Measurements from ENCODE around the gene C1orf115.
"Not testable (repeated sequence)": the region's sequence is repeated elsewhere in the genome, so short reads cannot be mapped to it uniquely, and the experiment has no call there.

C1orf115 gene

DNA sequence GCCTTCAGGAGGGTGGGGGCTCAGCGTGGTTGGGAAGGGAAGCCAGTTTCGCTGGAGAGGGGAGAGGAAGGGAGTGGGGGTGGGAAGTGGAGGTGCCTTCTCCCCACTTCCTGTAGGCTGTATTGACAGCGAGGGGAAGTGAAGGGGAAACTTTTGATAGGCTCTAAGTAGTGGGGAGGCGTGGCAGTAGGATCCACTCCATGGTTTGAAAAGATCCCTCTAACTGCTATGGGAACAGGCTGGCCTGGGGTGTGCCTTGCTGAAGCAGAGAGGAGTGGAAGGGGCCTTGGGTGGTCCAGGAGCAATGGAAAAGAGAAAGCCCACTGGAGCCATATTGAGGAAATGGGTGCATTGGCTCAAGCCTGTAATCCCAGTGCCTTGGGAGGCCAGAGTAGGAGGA, 20.2 kb downstream of the C1orf115 start:
- no peaks in the 10 kb centered on the region for H3K4me1 ChIP-seq
- DNase-seq, result no peak
- no peak overlapping the region for H3K27ac ChIP-seq
- no peaks in the 10 kb centered on the region for H3K36me3 ChIP-seq
- TF ChIP-seq, protein P1, sequence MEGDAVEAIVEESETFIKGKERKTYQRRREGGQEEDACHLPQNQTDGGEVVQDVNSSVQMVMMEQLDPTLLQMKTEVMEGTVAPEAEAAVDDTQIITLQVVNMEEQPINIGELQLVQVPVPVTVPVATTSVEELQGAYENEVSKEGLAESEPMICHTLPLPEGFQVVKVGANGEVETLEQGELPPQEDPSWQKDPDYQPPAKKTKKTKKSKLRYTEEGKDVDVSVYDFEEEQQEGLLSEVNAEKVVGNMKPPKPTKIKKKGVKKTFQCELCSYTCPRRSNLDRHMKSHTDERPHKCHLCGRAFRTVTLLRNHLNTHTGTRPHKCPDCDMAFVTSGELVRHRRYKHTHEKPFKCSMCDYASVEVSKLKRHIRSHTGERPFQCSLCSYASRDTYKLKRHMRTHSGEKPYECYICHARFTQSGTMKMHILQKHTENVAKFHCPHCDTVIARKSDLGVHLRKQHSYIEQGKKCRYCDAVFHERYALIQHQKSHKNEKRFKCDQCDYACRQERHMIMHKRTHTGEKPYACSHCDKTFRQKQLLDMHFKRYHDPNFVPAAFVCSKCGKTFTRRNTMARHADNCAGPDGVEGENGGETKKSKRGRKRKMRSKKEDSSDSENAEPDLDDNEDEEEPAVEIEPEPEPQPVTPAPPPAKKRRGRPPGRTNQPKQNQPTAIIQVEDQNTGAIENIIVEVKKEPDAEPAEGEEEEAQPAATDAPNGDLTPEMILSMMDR (IDR thresholded peaks at IDR 0.05), result no peak
- no peaks in the 10 kb centered on the region for H3K27me3 ChIP-seq
- intact Hi-C loops (cut with DNase I; ENCODE audit: low total_unique reads), result no loop called here
- no peak overlapping the region for H3K4me3 ChIP-seq
- H3K9me3 ChIP-seq, result no peaks in the 10 kb centered on the region

DNA sequence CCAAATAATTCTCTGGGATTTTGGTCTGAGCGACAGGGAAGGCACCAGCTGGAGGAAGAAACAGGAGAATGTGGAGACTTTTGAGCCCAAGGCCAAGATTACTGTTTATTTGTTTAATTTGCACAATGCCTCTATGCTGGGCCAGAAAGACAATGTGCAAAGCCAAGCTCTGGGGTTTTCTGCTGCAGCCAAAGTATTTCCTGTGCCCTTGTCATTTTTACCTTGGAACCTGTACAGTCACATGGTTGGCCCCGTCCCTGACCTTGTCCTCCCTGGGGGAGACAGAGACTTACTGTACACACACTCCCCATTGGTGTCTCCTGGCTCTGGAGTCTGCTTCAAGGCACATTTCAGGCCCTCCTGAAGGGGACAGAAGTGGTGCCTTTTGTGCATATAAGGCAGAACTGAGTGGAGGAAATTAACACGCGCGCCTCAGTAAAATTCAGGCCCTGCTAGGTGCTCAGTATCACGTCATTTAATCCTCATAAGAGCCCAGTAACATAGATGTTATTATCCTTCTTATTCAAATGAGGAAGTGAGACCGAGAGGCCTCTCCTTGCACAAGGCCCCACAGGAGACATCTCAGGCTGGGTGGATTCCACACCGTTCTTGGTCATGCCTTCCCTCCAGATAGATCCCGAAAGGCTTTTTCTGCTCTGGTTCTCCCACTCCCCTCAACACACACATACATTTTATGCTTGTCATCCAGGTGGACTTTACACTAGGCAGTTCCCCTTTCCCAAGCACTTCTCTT, 21.1 kb downstream of the C1orf115 start:
- no peaks in the 10 kb centered on the region for H3K9me3 ChIP-seq
- H3K36me3 ChIP-seq, result no peaks in the 10 kb centered on the region
- TF ChIP-seq, protein P1 (IDR thresholded peaks at IDR 0.05), result no peak
- intact Hi-C loops (cut with DNase I; ENCODE audit: low total_unique reads), result no loop called here
- H3K4me1 ChIP-seq, result no peaks in the 10 kb centered on the region
- H3K27me3 ChIP-seq, result no peaks in the 10 kb centered on the region
- no peak for DNase-seq
- no peak overlapping the region for H3K4me3 ChIP-seq
- no peak overlapping the region for H3K27ac ChIP-seq

DNA sequence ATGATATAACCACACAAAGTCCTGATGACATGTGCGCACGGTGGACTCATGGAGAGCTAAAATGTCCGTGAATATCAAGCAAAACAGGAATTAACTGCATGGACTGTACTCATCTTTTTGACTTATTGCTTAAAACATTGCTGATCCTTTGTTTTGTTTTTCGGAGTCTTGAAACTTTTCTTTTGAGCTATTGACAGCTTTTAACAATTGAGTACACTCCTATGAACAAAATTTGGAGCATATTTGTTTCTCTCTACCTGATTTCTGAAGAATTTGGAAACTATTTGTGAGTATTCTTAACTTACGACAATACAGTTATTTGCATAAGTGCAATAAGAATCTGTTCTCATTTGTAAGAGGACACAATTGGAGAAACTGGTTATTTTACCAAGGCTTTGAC, 25.8 kb downstream of the C1orf115 start:
- H3K36me3 ChIP-seq; intact Hi-C loops (cut with DNase I; ENCODE audit: low total_unique reads); H3K4me3 ChIP-seq; H3K27ac ChIP-seq; H3K4me1 ChIP-seq; H3K27me3 ChIP-seq; DNase-seq; H3K9me3 ChIP-seq: not testable (repeated sequence)

DNA sequence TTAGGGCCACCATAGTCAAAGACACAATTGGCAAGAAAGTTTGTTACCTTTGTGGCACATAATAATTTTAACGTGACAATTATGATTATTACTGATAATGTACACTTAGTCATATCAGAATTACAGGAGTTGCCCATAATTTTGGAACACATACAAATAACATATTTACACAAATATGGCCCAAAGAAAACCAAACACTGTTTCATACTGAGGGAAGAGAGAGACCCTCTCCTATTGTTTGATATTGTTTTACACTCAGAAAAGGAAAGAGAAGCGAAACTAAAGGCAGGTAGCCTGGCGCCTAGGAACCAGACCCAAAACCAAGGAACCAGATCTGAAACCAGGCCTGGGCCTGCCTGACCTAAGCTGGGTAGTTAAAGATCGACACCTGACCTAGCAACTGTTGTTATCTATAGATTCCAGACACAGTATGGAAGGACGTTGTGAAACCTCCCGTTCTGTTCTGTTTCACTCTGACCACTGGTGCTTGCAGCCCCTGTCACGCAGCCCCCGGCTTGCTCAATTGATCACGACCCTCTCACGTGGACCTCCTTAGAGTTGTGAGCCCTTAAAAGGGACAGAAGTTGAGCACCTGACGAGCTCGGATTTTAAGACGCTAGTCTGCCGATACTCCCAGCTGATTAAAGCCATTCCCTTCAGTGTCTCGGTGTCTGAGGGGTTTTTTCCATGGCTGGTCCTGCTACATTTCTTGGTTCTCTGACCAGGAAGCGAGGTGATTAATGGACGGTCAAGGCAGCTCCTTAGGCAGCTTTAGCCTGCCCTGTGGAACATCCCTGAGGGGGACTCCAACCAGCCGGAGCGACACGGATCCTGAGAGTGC, 27.9 kb downstream of the C1orf115 start:
- H3K9me3 ChIP-seq, result no peaks in the 10 kb centered on the region
- no peaks in the 10 kb centered on the region for H3K36me3 ChIP-seq
- H3K4me3 ChIP-seq, result no peak overlapping the region
- no peaks in the 10 kb centered on the region for H3K4me1 ChIP-seq
- no peaks in the 10 kb centered on the region for H3K27me3 ChIP-seq
- TF ChIP-seq, protein P1 (IDR thresholded peaks at IDR 0.05), result no peak
- DNase-seq, result no peak
- H3K27ac ChIP-seq, result no peak overlapping the region
- intact Hi-C loops (cut with DNase I; ENCODE audit: low total_unique reads), result no loop called here

- DNase-seq; H3K4me1 ChIP-seq; H3K9me3 ChIP-seq; intact Hi-C loops (cut with DNase I; ENCODE audit: low total_unique reads); H3K4me3 ChIP-seq; H3K36me3 ChIP-seq; H3K27ac ChIP-seq; H3K27me3 ChIP-seq: not testable (repeated sequence)
These were observed 31.1 kb downstream of the C1orf115 start for GRCh38 chr1:220721266-220721665.

- TF ChIP-seq, protein P1 (IDR thresholded peaks at IDR 0.05), result no peak
- Histone ChIP-seq H3K9me3 (no peaks in the 10 kb centered on the region), H3K4me3 (no peak overlapping the region), H3K27me3 (peaks cover 0 to 5% of the 10 kb centered on the region in 2 donors), H3K27ac (no peak overlapping the region), H3K4me1 (no peaks in the 10 kb centered on the region), H3K36me3 (no peaks in the 10 kb centered on the region)
- DNase-seq, result no peak
- intact Hi-C loops (cut with DNase I; ENCODE audit: low total_unique reads), result no loop called here
These were observed 36.5 kb downstream of the C1orf115 start for GRCh38 chr1:220726634-220727033.

Measured in tibial artery (tissue), 4 donors.